Endothelial cell of umbilical vein (primary cell): ENCODE results near the gene BBLN. TPM values are rescaled to one million over a fixed set of nuclear protein-coding genes. Genes with fewer than 3 reads are reported as not detected.

Experiments used
- BruUV-seq: library from RNA; stranded (reverse); fragments of 400-500 nt; replicated peaks from 2 replicates; lab custom pipeline; 2021; lab: Mats Ljungman, UMichigan
- CTCF ChIA-PET: fragments of 300-600, 350-600 bp; sonication (Branson Sonifier 250); formaldehyde crosslinking; loops from one replicate; lab custom pipeline; 2021; ENCODE audit warnings: antibody characterized with exemption, inconsistent platforms; lab: Charles Lee
- POLR2A ChIA-PET: fragments of 300-600, 350-600 bp; sonication (Branson Sonifier 250); formaldehyde crosslinking; loops from one replicate; lab custom pipeline; 2021; ENCODE audit warnings: antibody characterized with exemption, inconsistent platforms; lab: Charles Lee
- DNase-seq: peaks from one replicate; pipeline ENCODE4 v3.0.0-alpha.2; 2011; ENCODE audit warnings: low read depth, low spot score
- FAIRE-seq: peaks from 2 replicates; lab custom pipeline; 2011; peaks lifted over from hg19 to GRCh38; lab: Jason Lieb, UNC
- H2AFZ ChIP-seq: 2 replicates; pipeline ENCODE4 v1.6.0; 2012; ENCODE audit warnings: low read depth, low read length, control low read depth, inconsistent platforms
- H3K27ac ChIP-seq: 2 replicates; pipeline ENCODE4 v1.5.1; 2011; ENCODE audit warnings: low read depth, mild to moderate bottlenecking, control low read depth, low read length, moderate library complexity; ENCODE audit not compliant: insufficient read depth
- H3K27me3 ChIP-seq, 2 experiments: 2 replicates each; pipeline versions ENCODE4 v1.6.0 to v1.6.1; 2011; ENCODE audit warnings: low read length in 2 of 2, mixed read lengths in 1 of 2; ENCODE audit not compliant: control insufficient read depth in 2 of 2, insufficient read depth in 2 of 2
- H3K36me3 ChIP-seq, 2 experiments: 2 replicates in 1 of 2; 3 replicates in 1 of 2; pipeline ENCODE4 v1.5.1; 2011; ENCODE audit warnings: low read length in 2 of 2, mild to moderate bottlenecking in 1 of 2, moderate library complexity in 1 of 2; ENCODE audit not compliant: control insufficient read depth in 2 of 2, insufficient read depth in 2 of 2; ENCODE audit errors: extremely low read depth in 1 of 2
- H3K4me1 ChIP-seq: 3 replicates; pipeline ENCODE4 v1.5.1; 2011; ENCODE audit warnings: mild to moderate bottlenecking, low read length; ENCODE audit not compliant: control insufficient read depth, insufficient read depth; ENCODE audit errors: extremely low read depth
- H3K4me2 ChIP-seq: 2 replicates; pipeline ENCODE4 v1.6.1; 2011; ENCODE audit warnings: low read length, control low read depth, mixed read lengths; ENCODE audit not compliant: insufficient read depth
- H3K4me3 ChIP-seq, 3 experiments: fragments of 200-600 bp in 1 of 3; sonication (generic), shearing (Covaris generic) in 1 of 3; replicated peaks in 1 of 3; 2 replicates each; pipeline ENCODE4 v1.5.1; 2011 to 2016; ENCODE audit warnings: control low read depth in 3 of 3, low read length in 3 of 3, mild to moderate bottlenecking in 2 of 3, inconsistent platforms in 1 of 3, low read depth in 1 of 3, moderate library complexity in 1 of 3; ENCODE audit not compliant: insufficient read depth in 1 of 3
- H3K79me2 ChIP-seq: 2 replicates; pipeline ENCODE4 v1.6.0; 2012; ENCODE audit warnings: low read length, inconsistent platforms; ENCODE audit not compliant: control insufficient read depth, insufficient read depth
- H3K9ac ChIP-seq: replicated peaks from 2 replicates; pipeline ENCODE3; 2011; ENCODE audit warnings: low read length, control low read depth; ENCODE audit not compliant: insufficient read depth; ENCODE audit errors: extremely low read depth
- H3K9me1 ChIP-seq: replicated peaks from 3 replicates; pipeline ENCODE4 v1.6.0; 2011; ENCODE audit warnings: mild to moderate bottlenecking, low read length; ENCODE audit not compliant: control insufficient read depth, insufficient read depth; ENCODE audit errors: extremely low read depth
- H3K9me3 ChIP-seq: replicated peaks from 2 replicates; pipeline ENCODE4 v1.5.1; 2012; ENCODE audit warnings: low read length, inconsistent platforms; ENCODE audit not compliant: control insufficient read depth, insufficient read depth
- H4K20me1 ChIP-seq: replicated peaks from 2 replicates; pipeline ENCODE3; 2011; ENCODE audit warnings: mild to moderate bottlenecking, low read length; ENCODE audit not compliant: control insufficient read depth, insufficient read depth; ENCODE audit errors: extremely low read depth
- CTCF ChIP-seq, 2 donors: IDR thresholded peaks; 1 replicate in 1 of 2; 2 replicates in 1 of 2; pipeline ENCODE4 v1.5.1; 2011; ENCODE audit warnings: low read length in 2 of 2, mild to moderate bottlenecking in 2 of 2, moderate library complexity in 2 of 2, control low read depth in 1 of 2, inconsistent platforms in 1 of 2, low read depth in 1 of 2; ENCODE audit not compliant: insufficient read depth in 1 of 2; ENCODE audit errors: extremely low read depth in 1 of 2
- EZH2 ChIP-seq: IDR thresholded peaks from 2 replicates; pipeline ENCODE4 v1.6.1; 2012; ENCODE audit warnings: borderline replicate concordance, low read depth, mild to moderate bottlenecking, moderate library complexity, low read length, inconsistent platforms; ENCODE audit not compliant: severe bottlenecking
- FOS ChIP-seq: IDR thresholded peaks from 2 replicates; pipeline ENCODE4 v1.6.1; 2011; ENCODE audit warnings: mild to moderate bottlenecking, low read length, moderate library complexity, borderline replicate concordance; ENCODE audit not compliant: insufficient read depth
- GATA2 ChIP-seq: IDR thresholded peaks from 2 replicates; pipeline ENCODE4 v1.7.0; 2011; ENCODE audit warnings: low read depth, mild to moderate bottlenecking, moderate library complexity, mixed read lengths, low read length; ENCODE audit not compliant: insufficient read length, insufficient read depth
- JUN ChIP-seq: IDR thresholded peaks from 2 replicates; pipeline ENCODE4 v1.6.1; 2011; ENCODE audit warnings: borderline replicate concordance, low read depth; ENCODE audit not compliant: insufficient read length, insufficient read depth
- MAX ChIP-seq: IDR thresholded peaks from 2 replicates; pipeline ENCODE4 v1.6.1; 2011; ENCODE audit not compliant: insufficient read depth, insufficient read length
- MYC ChIP-seq: IDR thresholded peaks from one replicate; pipeline ENCODE4 v1.6.1; 2011; ENCODE audit warnings: mild to moderate bottlenecking, low read depth, low read length
- POLR2A ChIP-seq: IDR thresholded peaks from 2 replicates; pipeline ENCODE4 v1.6.1; 2012; ENCODE audit warnings: low read depth, mild to moderate bottlenecking, control low read depth, low read length
- POLR2AphosphoS5 ChIP-seq: IDR thresholded peaks from 2 replicates; pipeline ENCODE4 v1.6.1; 2012; ENCODE audit warnings: low read depth, mild to moderate bottlenecking, control low read depth, low read length, moderate library complexity; ENCODE audit not compliant: insufficient read depth
- dilution Hi-C: fragments of 300-500 bp; cut with MboI; formaldehyde crosslinking; loops from one replicate; pipeline ENCODE4 v1.15.0; 2019; ENCODE audit warnings: low sequenced_read_pairs; ENCODE audit not compliant: extremely low pct_ligation_motif_present
- intact Hi-C: fragments of 100-400 bp; cut with micrococcal nuclease; formaldehyde crosslinking; loops from one replicate; pipeline ENCODE4 v1.10.0; 2022
- polyA plus RNA-seq, 4 experiments: library from polyadenylated mRNA; depleted of rRNA in 3 of 4; stranded (reverse) in 3 of 4; unstranded in 1 of 4; fragments of >200 nt; gene quantifications; 2 replicates each; pipeline versions ENCODE4 v1.2.1 to v1.2.3, GENCODE V29; 2011 to 2012; ENCODE audit warnings: missing spikeins in 1 of 4
- total RNA-seq: library from RNA; stranded (reverse); gene quantifications from 2 replicates; pipeline ENCODE4 v1.2.3, GENCODE V29; 2021

Gene BBLN
- total and polyA plus RNA-seq, 2 donors (not counting 3 experiments of a cell fraction or from before 2014, with no cell fraction given): 51.0 to 124 TPM

GRCh38 chr9:128146591-128147120 lies 13.4 kb upstream of the BBLN start:
- POLR2A ChIA-PET: no interaction called here
- BruUV-seq: no TSS peak

GRCh38 chr9:128148509-128149000 lies 11.5 kb upstream of the BBLN start:
- POLR2A ChIA-PET: no interaction called here
- TF ChIP-seq POLR2AphosphoS5: no peak
- no peak for TF ChIP-seq MYC
- TF ChIP-seq POLR2A: no peak
- no peak for TF ChIP-seq CTCF (IDR thresholded peaks at IDR 0.05; ENCODE audit: extremely low read depth in 1 of 2, insufficient read depth in 1 of 2, low read depth in 1 of 2, low read length in 2 of 2)
- TF ChIP-seq JUN: no peak
- no peak for TF ChIP-seq FOS
- TF ChIP-seq GATA2: no peak
- no peak for TF ChIP-seq EZH2
- no peak for TF ChIP-seq MAX

More at GRCh38 chr9:128146591-128147120, 13.4 kb upstream of the BBLN start:
- intact Hi-C loops (no loop called here), dilution Hi-C loops (no loop called here)
- Histone ChIP-seq H3K79me2 (no peaks in the 10 kb centered on the region), H3K4me3 (no peak overlapping the region), H3K4me2 (no peak overlapping the region), H3K36me3 (no peaks in the 10 kb centered on the region), H2AFZ (no peak overlapping the region), H4K20me1 (no peaks in the 10 kb centered on the region), H3K9me3 (no peaks in the 10 kb centered on the region), H3K27ac (no peak overlapping the region), H3K27me3 (no peaks in the 10 kb centered on the region), H3K9me1 (no peaks in the 10 kb centered on the region), H3K9ac (no peak overlapping the region), H3K4me1 (no peaks in the 10 kb centered on the region)
- CTCF ChIA-PET: interaction anchor here (2.0 kb wide), 1 partner anchor 29 kb away, joined by 7 read pairs; no protein-coding TSS in a partner anchor
- DNase-seq (no peak), FAIRE-seq (no peak)
- TF ChIP-seq POLR2AphosphoS5 (no peak), POLR2A (no peak), GATA2 (no peak), MYC (no peak)

More at GRCh38 chr9:128148509-128149000, 11.5 kb upstream of the BBLN start:
- H3K79me2 ChIP-seq: no peaks in the 10 kb centered on the region
- dilution Hi-C loops: no loop called here
- H2AFZ ChIP-seq: no peak overlapping the region
- intact Hi-C loops: no loop called here
- no peak overlapping the region for H3K4me2 ChIP-seq
- H4K20me1 ChIP-seq: no peaks in the 10 kb centered on the region
- H3K36me3 ChIP-seq: no peaks in the 10 kb centered on the region
- no peaks in the 10 kb centered on the region for H3K9me1 ChIP-seq
- H3K9me3 ChIP-seq: no peaks in the 10 kb centered on the region
- DNase-seq: no peak
- BruUV-seq: no TSS peak
- no peak overlapping the region for H3K27ac ChIP-seq
- CTCF ChIA-PET: no interaction called here
- H3K4me1 ChIP-seq: no peaks in the 10 kb centered on the region
- H3K4me3 ChIP-seq: no peak overlapping the region
- H3K27me3 ChIP-seq: no peaks in the 10 kb centered on the region
- H3K9ac ChIP-seq: no peak overlapping the region
- FAIRE-seq: no peak
